CD4-positive, alpha-beta memory T cell (primary cell): Measurements from ENCODE around the gene CDC42BPG. TPM values are rescaled to one million over a fixed set of nuclear protein-coding genes. Genes with fewer than 3 reads are reported as not detected.

Source experiments
- CTCF ChIA-PET: fragments of 350-600 bp; sonication (Branson Sonifier 250); formaldehyde crosslinking; loops from one replicate; lab custom pipeline; 2021; ENCODE audit warnings: inconsistent platforms; ENCODE audit not compliant: partially characterized antibody; lab: Charles Lee
- POLR2A ChIA-PET: fragments of 350-600 bp; sonication (Branson Sonifier 250); formaldehyde crosslinking; loops from one replicate; lab custom pipeline; 2021; ENCODE audit not compliant: partially characterized antibody; lab: Charles Lee
- DNase-seq, 5 donors: peaks; one replicate each; pipeline versions ENCODE4 v3.0.0 to v3.0.0-alpha.2; 2020 to 2022; ENCODE audit warnings: mixed read lengths in 1 of 5
- H3K27ac ChIP-seq: one replicate; pipeline ENCODE4 v1.7.0; 2013; ENCODE audit warnings: low read depth, low read length
- H3K27me3 ChIP-seq: 2 replicates; pipeline ENCODE4 v1.7.0; 2013; ENCODE audit warnings: mild to moderate bottlenecking, low read length, moderate library complexity; ENCODE audit not compliant: insufficient read depth
- H3K36me3 ChIP-seq: 2 replicates; pipeline ENCODE4 v1.7.0; 2013; ENCODE audit warnings: mild to moderate bottlenecking, low read length, moderate library complexity; ENCODE audit not compliant: insufficient read depth
- H3K4me1 ChIP-seq: 2 replicates; pipeline ENCODE4 v1.7.0; 2013; ENCODE audit warnings: mild to moderate bottlenecking, low read length, moderate library complexity; ENCODE audit not compliant: insufficient read depth
- H3K4me3 ChIP-seq, 2 donors: one replicate each; pipeline ENCODE4 v1.7.0; 2013; ENCODE audit warnings: low read length in 2 of 2, mild to moderate bottlenecking in 1 of 2
- H3K9me3 ChIP-seq, 2 donors: one replicate each; pipeline ENCODE4 v1.7.0; 2013; ENCODE audit warnings: low read length in 2 of 2, control low read depth in 1 of 2; ENCODE audit not compliant: control insufficient read depth in 1 of 2
- H3K27ac Mint-ChIP-seq, 7 donors: one replicate each; pipeline ENCODE4 v1.8.0; 2020 to 2021; ENCODE audit warnings: mixed read lengths in 7 of 7, mild to moderate bottlenecking in 6 of 7, inconsistent platforms in 3 of 7, moderate library complexity in 3 of 7
- H3K27me3 Mint-ChIP-seq, 2 donors: one replicate each; pipeline ENCODE4 v1.8.0; 2020 to 2021; ENCODE audit warnings: mixed read lengths in 2 of 2
- H3K36me3 Mint-ChIP-seq, 2 donors: one replicate each; pipeline ENCODE4 v1.8.0; 2020 to 2021; ENCODE audit warnings: mixed read lengths in 2 of 2, inconsistent platforms in 1 of 2, mild to moderate bottlenecking in 1 of 2
- H3K4me1 Mint-ChIP-seq, 4 donors: one replicate each; pipeline ENCODE4 v1.8.0; 2020 to 2021; ENCODE audit warnings: mixed read lengths in 4 of 4, mild to moderate bottlenecking in 1 of 4
- H3K4me3 Mint-ChIP-seq, 8 donors: one replicate each; pipeline ENCODE4 v1.8.0; 2020 to 2021; ENCODE audit warnings: mixed read lengths in 8 of 8, mild to moderate bottlenecking in 7 of 8, moderate library complexity in 6 of 8, inconsistent platforms in 3 of 8
- H3K9me3 Mint-ChIP-seq, 8 donors: one replicate each; pipeline ENCODE4 v1.8.0; 2020 to 2021; ENCODE audit warnings: mixed read lengths in 8 of 8, mild to moderate bottlenecking in 5 of 8, inconsistent platforms in 3 of 8, moderate library complexity in 1 of 8
- intact Hi-C: fragments of 100-400 bp; cut with micrococcal nuclease; formaldehyde crosslinking; loops from one replicate; pipeline ENCODE4 v1.15.1; 2023
- polyA plus RNA-seq, 2 donors: library from polyadenylated mRNA; unstranded; fragments of 300-500 nt; fragmentation: Illumina TruSeq; gene quantifications; one replicate each; pipeline ENCODE4 v1.2.3, GENCODE V29; 2021
- total RNA-seq, 2 experiments: library from RNA; stranded (reverse); gene quantifications; one replicate each; pipeline ENCODE4 v1.2.3, GENCODE V29; 2021

Gene CDC42BPG
- total and polyA plus RNA-seq, 4 experiments from 2014 or later, result 0.62 to 9.0 (median 6.2) TPM; not detected in 1

DNA sequence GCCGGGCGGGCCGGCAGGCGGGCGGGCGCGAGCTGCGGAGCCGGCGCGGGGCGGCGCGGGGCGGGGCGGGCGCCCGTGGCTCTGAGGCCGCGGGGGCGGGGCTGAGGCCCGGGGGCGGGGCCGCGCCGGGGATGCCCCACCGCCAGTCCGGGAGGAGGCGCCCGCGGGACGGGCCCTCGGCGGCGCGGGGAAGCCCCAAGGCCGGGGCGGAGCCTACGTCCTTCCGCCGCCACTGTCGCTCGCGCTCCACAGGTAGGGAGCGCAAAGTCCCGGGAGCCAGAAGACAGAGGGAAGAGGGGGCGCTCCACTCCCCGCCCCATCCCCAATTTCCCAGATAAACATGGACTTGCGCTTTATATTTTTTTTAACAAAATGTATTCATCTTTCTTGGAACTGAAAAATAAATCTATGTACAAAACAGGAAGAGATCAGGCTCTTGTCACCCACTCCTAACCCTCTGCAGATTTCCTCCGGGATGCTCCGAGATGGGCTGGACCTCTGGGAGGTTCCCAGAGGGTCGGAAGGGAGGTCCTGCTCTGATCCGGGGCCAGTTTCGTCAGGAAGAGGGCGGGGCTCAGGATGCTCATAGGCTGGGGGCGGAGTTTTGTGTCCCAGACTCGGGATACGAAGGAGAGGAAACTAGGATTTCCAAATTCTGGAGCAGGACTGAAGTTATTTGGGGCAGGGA, 41.2 kb downstream of the CDC42BPG start, which contains the start of gene MAP4K2:
MAP4K2 (minus strand) TSS at position 57 of the 688 bp plus-strand sequence. CDS start 65 bp downstream, outside the sequence.
- Histone ChIP-seq H3K4me3 (peak within 1 kb of the TSS; percentile 79), H3K36me3 (peaks cover 24% of the 10 kb centered on the region), H3K9me3 (no peaks in the 10 kb centered on the region), H3K4me1 (peaks cover 35% of the 10 kb centered on the region), H3K27ac (peak within 1 kb of the TSS; percentile 93), H3K27me3 (no peaks in the 10 kb centered on the region)
- CTCF ChIA-PET, result interaction anchor here (1.0 to 2.1 kb wide), 7 partner anchors 16 to 115 kb away, joined by 3 to 12 read pairs (median 4); partner anchors contain the start of genes CDC42BPG and RASGRP2
- peak; percentile 84 to 91 (median 89) for DNase-seq
- Mint-ChIP-seq H3K9me3 (no peaks in the 10 kb centered on the region), H3K36me3 (peaks cover 14 to 39% of the 10 kb centered on the region in 2 donors), H3K4me1 (peaks cover 9 to 48% (median 24%) of the 10 kb centered on the region in 4 donors), H3K4me3 (peak within 1 kb of the TSS; percentile 87 to 92 (median 90)), H3K27me3 (no peaks in the 10 kb centered on the region), H3K27ac (peak within 1 kb of the TSS; percentile 94 to 97 (median 96))
- intact Hi-C loops, result loop anchor here (1.0 to 5.0 kb wide), 5 partner anchors 24 to 115 kb away; partner anchors contain the start of genes CDC42BPG, EHD1 and RASGRP2
- POLR2A ChIA-PET, result interaction anchor here (0.8 to 9.4 kb wide), 20 partner anchors 8 to 224 kb away, joined by 3 to 143 read pairs (median 5); partner anchors contain the start of genes MEN1, RASGRP2, SF1 and SNX15

DNA sequence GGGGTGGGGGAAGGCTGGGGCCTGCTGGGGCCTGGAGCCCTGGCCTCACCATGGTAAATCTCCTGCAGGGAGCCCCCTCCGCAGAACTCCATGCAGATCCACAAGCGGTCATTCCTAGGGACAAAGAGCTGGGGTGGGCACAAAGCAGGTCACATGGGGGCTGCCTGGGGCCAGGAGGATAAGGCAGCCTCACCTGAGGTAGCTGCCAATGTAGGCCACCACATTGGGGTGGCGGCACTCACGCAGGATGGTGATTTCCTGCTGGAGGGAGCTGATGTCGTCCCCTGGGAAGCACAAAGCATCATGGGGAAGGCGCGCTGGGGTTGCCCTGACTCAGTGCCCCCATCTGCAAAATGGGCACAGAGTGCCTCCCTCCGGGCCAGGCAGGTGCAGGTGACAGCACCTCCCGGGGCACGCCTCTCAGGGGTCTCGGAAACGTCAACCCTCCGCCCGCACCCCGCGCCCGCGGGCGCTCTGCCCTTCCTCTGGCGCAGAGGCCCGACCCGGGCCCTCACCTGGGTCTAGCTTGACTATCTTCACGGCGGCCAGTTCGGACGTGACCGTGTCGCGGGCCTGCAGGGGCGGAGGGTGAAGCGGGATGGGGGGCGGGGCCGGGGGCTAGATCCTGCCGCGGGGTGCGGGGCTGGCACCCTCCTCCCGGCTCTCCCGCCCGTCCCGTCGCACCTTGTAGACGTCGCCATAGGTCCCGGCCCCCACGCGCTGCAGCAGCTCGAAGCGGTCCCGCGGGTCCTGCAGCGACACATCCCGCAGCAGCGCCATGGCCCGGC, 41.9 kb downstream of the CDC42BPG start:
- no peaks in the 10 kb centered on the region for H3K9me3 ChIP-seq
- peak overlapping the region; percentile 80 to 86 (median 83) for H3K4me3 Mint-ChIP-seq
- DNase-seq, result peak in 4 of 5 donors; percentile 31 to 68 (median 44)
- no peaks in the 10 kb centered on the region for H3K27me3 ChIP-seq
- peaks cover 24% of the 10 kb centered on the region for H3K36me3 ChIP-seq
- H3K27me3 Mint-ChIP-seq, result no peaks in the 10 kb centered on the region
- H3K36me3 Mint-ChIP-seq, result peaks cover 11 to 37% of the 10 kb centered on the region in 2 donors
- H3K9me3 Mint-ChIP-seq, result no peaks in the 10 kb centered on the region
- H3K27ac Mint-ChIP-seq, result peak overlapping the region; percentile 57 to 93 (median 91)
- intact Hi-C loops, result loop anchor here (1.0 to 5.0 kb wide), 5 partner anchors 23 to 114 kb away; partner anchors contain the start of genes CDC42BPG, EHD1 and RASGRP2
- CTCF ChIA-PET, result interaction anchor here (0.9 to 2.1 kb wide), 6 partner anchors 15 to 58 kb away, joined by 3 to 12 read pairs (median 6); partner anchors contain the start of genes RASGRP2 and SF1
- peaks cover 9 to 43% (median 23%) of the 10 kb centered on the region in 4 donors for H3K4me1 Mint-ChIP-seq
- peak overlapping the region in 1 of 2 donors; percentile 57 for H3K4me3 ChIP-seq
- POLR2A ChIA-PET, result interaction anchor here (0.8 to 9.4 kb wide), 20 partner anchors 8 to 225 kb away, joined by 3 to 143 read pairs (median 5); partner anchors contain the start of genes MEN1, RASGRP2, SF1 and SNX15
- H3K27ac ChIP-seq, result peak overlapping the region; percentile 79
- H3K4me1 ChIP-seq, result peaks cover 35% of the 10 kb centered on the region

DNA sequence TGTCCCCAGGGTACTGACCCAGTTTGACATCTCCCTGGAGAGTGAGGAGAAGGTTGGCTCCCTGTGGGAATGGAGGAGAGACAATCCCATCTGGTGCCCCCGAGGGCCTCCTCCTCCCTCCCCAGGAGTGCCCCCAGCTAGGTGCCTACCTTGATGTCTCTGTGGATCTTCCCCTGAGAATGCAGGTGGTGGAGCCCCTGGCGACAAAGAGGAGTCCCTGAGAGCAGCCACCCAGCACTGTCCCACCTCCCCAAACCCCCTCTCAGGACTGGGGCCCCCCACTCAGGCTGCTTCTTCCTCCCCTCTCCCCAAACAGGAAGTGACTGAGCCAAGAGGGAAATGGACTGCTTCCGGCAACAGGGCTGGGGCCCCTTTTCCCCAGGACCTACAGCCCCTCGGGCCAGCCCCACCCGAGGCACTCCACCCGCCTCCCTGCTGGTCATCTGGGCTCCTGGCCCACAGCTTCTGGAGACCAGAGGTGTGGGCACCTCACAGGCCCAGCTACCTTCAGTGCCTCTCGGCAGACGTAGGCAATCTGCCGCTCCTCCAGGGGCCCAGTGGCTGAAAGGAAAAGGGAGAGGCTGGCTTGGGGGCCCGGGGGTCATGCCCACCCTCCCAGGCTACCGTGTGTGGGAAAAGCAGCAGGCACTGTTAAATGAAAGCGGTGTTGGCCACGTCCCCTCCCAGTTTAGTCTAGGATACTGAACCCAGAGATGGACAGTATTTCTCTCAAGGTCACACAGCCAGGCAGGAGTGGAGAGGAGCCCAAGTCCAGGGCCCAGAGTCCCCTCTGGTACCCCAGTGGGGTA, 42.7 kb downstream of the CDC42BPG start:
- H3K4me1 Mint-ChIP-seq, result peaks cover 9 to 40% (median 22%) of the 10 kb centered on the region in 4 donors
- peak overlapping the region in 1 of 2 donors; percentile 57 for H3K4me3 ChIP-seq

DNA sequence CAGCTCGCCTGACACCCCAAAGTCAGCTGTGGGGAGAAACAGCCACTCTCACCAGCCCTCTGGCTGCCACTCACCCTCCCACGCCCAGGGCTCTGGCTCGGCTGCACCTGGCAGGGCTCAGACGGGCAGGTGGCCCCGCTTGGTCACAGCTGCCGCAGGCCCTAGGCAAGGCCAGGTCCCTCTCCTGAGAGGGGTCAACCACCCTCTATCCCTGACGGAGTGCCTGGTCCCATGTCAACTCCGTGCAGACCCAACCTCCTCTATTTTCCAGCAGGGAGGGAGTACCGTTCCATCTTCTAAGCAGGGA, 43.3 kb downstream of the CDC42BPG start:
- peak overlapping the region; percentile 13 to 93 (median 83) for H3K27ac Mint-ChIP-seq
- Histone ChIP-seq H3K36me3 (peaks cover 37% of the 10 kb centered on the region), H3K4me3 (no peak overlapping the region), H3K27me3 (no peaks in the 10 kb centered on the region), H3K27ac (peak overlapping the region; percentile 79), H3K9me3 (no peaks in the 10 kb centered on the region), H3K4me1 (peaks cover 35% of the 10 kb centered on the region)
- H3K27me3 Mint-ChIP-seq, result no peaks in the 10 kb centered on the region
- DNase-seq, result no peak
- ChIA-PET POLR2A (interaction anchor here (1.2 to 9.4 kb wide), 5 partner anchors 10 to 76 kb away, joined by 3 to 143 read pairs (median 19); partner anchors contain the start of genes MEN1, RASGRP2 and SF1), CTCF (interaction anchor here (1.0 to 1.8 kb wide), 2 partner anchors 10 to 15 kb away, joined by 4 read pairs; no protein-coding TSS in a partner anchor)
- peak overlapping the region in 7 of 8 donors; percentile 23 to 85 (median 83) for H3K4me3 Mint-ChIP-seq
- peaks cover 9 to 38% (median 20%) of the 10 kb centered on the region in 4 donors for H3K4me1 Mint-ChIP-seq
- intact Hi-C loops, result loop anchor here (5.0 kb wide), 1 partner anchor 41 kb away; the partner anchor contains the start of gene CDC42BPG
- peaks cover 5 to 37% of the 10 kb centered on the region in 2 donors for H3K36me3 Mint-ChIP-seq
- no peaks in the 10 kb centered on the region for H3K9me3 Mint-ChIP-seq

More for the DNA sequence above, 42.7 kb downstream of the CDC42BPG start:
- peak overlapping the region; percentile 79 for H3K27ac ChIP-seq
- Mint-ChIP-seq H3K27me3 (no peaks in the 10 kb centered on the region), H3K4me3 (peak overlapping the region; percentile 80 to 86 (median 83)), H3K27ac (peak overlapping the region; percentile 83 to 93 (median 91)), H3K9me3 (no peaks in the 10 kb centered on the region), H3K36me3 (peaks cover 8 to 34% of the 10 kb centered on the region in 2 donors)
- H3K4me1 ChIP-seq, result peaks cover 35% of the 10 kb centered on the region
- ChIA-PET POLR2A (interaction anchor here (1.0 to 9.4 kb wide), 12 partner anchors 9 to 114 kb away, joined by 3 to 143 read pairs (median 12); partner anchors contain the start of genes MEN1, RASGRP2 and SF1), CTCF (interaction anchor here (0.9 to 2.1 kb wide), 4 partner anchors 14 to 27 kb away, joined by 3 to 12 read pairs (median 6); partner anchors contain the start of gene SF1)
- no peaks in the 10 kb centered on the region for H3K27me3 ChIP-seq
- no peaks in the 10 kb centered on the region for H3K9me3 ChIP-seq
- peak in 1 of 5 donors; percentile 13 for DNase-seq
- H3K36me3 ChIP-seq, result peaks cover 31% of the 10 kb centered on the region
- intact Hi-C loops, result loop anchor here (2.0 to 5.0 kb wide), 4 partner anchors 41 to 113 kb away; partner anchors contain the start of genes CDC42BPG, EHD1 and RASGRP2

DNA sequence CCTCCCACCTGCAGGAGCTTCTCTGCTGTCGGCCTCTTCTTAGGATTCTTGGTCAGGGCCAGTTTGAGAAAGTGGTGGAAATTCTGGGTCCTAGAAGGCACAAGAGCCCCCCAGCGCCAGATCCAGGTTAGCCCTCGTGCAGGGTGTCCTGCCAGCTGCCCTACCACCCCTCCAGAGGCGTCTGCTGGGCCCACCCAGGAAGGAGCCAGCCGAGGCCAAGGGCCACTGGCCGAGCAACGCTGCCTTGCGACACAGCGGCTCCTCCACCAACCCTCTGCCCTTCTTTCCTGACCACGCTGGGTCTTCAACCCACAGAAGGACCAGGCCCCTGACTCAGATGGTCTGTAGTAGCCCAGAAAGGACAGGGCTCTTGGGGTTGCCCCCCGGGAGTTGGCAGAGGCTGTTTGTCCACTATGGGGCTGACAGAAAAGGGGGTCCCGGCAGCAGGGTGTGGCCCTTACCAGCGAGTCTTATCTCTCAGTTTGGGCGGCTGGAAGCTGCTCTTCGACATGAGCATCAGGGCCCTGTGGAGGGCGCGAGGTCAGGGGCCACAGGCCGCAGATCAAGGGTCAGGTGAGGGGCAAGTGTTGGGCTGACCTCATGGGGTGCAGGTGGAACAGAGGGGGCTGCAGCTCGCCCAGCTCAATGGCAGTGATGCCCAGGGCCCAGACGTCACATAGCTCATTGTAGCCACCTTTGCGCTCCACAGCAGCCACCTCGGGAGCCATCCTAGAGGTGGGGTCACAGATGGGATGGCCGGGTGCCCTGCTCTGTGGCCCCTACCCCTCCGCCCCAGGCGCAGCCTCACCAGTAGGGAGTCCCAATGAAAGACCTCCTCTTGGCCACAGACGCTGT, 43.9 kb downstream of the CDC42BPG start:
- no peaks in the 10 kb centered on the region for H3K9me3 Mint-ChIP-seq
- no peaks in the 10 kb centered on the region for H3K27me3 ChIP-seq
- DNase-seq, result no peak
- peak overlapping the region in 4 of 8 donors; percentile 10 to 83 (median 53) for H3K4me3 Mint-ChIP-seq
- peaks cover 35% of the 10 kb centered on the region for H3K4me1 ChIP-seq
- H3K4me3 ChIP-seq, result no peak overlapping the region
- no peaks in the 10 kb centered on the region for H3K9me3 ChIP-seq
- no peaks in the 10 kb centered on the region for H3K27me3 Mint-ChIP-seq
- peak overlapping the region in 5 of 7 donors; percentile 42 to 91 (median 63) for H3K27ac Mint-ChIP-seq
- no peak overlapping the region for H3K27ac ChIP-seq
- ChIA-PET POLR2A (interaction anchor here (0.6 to 9.4 kb wide), 11 partner anchors 9 to 585 kb away, joined by 3 to 143 read pairs (median 4); partner anchors contain the start of genes MEN1, RASGRP2 and SF1), CTCF (interaction anchor here (1.0 to 2.1 kb wide), 4 partner anchors 11 to 57 kb away, joined by 3 to 7 read pairs (median 4); partner anchors contain the start of genes RASGRP2 and SF1)
- H3K4me1 Mint-ChIP-seq, result peaks cover 9 to 38% (median 22%) of the 10 kb centered on the region in 4 donors
- intact Hi-C loops, result loop anchor here (5.0 kb wide), 1 partner anchor 42 kb away; the partner anchor contains the start of gene CDC42BPG
- H3K36me3 Mint-ChIP-seq, result peaks cover 8 to 36% of the 10 kb centered on the region in 2 donors
- peaks cover 32% of the 10 kb centered on the region for H3K36me3 ChIP-seq
